Sigmoid colon (tissue), 7 donors: ENCODE results near the gene C18orf63. TPM values are rescaled to one million over a fixed set of nuclear protein-coding genes. Genes with fewer than 3 reads are reported as not detected.

Source experiments
- DNase-seq: peaks from one replicate; pipeline ENCODE4 v3.0.0-alpha.2; 2019
- H3K27ac ChIP-seq, 4 donors: fragments of 200-600 bp; sonication (generic); one replicate each; pipeline ENCODE4 v1.5.1; 2016 to 2019; ENCODE audit warnings: mild to moderate bottlenecking in 1 of 4
- H3K27me3 ChIP-seq, 3 donors: fragments of 200-600 bp; sonication (generic); one replicate each; pipeline ENCODE4 v1.5.1; 2019; ENCODE audit warnings: mild to moderate bottlenecking in 1 of 3
- H3K36me3 ChIP-seq, 4 donors: fragments of 200-600 bp; sonication (generic); one replicate each; pipeline ENCODE4 v1.5.1; 2016 to 2019
- H3K4me1 ChIP-seq, 4 donors: fragments of 200-600 bp; sonication (generic); one replicate each; pipeline ENCODE4 v1.5.1; 2017 to 2019
- H3K4me3 ChIP-seq, 4 donors: fragments of 200-600 bp; sonication (generic); one replicate each; pipeline ENCODE4 v1.5.1; 2017 to 2019; ENCODE audit warnings: mild to moderate bottlenecking in 2 of 4, moderate library complexity in 1 of 4
- H3K9me3 ChIP-seq, 4 donors: fragments of 200-600 bp in 3 of 4; sonication (generic) in 3 of 4; one replicate each; pipeline versions ENCODE4 v1.5.1 to v1.6.1; 2013 to 2019
- CTCF ChIP-seq, 4 experiments: fragments of 450-650 bp in 3 of 4; fragments of 200-600 bp in 1 of 4; IDR thresholded peaks; one replicate each; pipeline ENCODE4 v1.5.1; 2016 to 2019; ENCODE audit warnings: antibody characterized with exemption in 4 of 4, mild to moderate bottlenecking in 3 of 4, moderate library complexity in 2 of 4
- EP300 ChIP-seq, 4 donors: sonication (generic); formaldehyde crosslinking; IDR thresholded peaks; one replicate each; pipeline ENCODE4 v1.6.1; 2017; ENCODE audit warnings: antibody characterized with exemption in 4 of 4
- POLR2A ChIP-seq, 2 donors: fragments of 450-650 bp; IDR thresholded peaks; one replicate each; pipeline ENCODE4 v1.6.1; 2016; ENCODE audit warnings: antibody characterized with exemption in 2 of 2, mild to moderate bottlenecking in 2 of 2, moderate library complexity in 2 of 2
- POLR2AphosphoS5 ChIP-seq, 4 donors: sonication (generic); formaldehyde crosslinking; IDR thresholded peaks; one replicate each; pipeline ENCODE4 v1.6.1; 2017; ENCODE audit warnings: antibody characterized with exemption in 4 of 4
- WGBS, 2 donors: extraction: QIAGEN DNeasy Blood & Tissue Kit; methylation state at CpG; one replicate each; pipeline ENCODE4 v1.1.7; 2013; 5-methylcytosine and 5-hydroxymethylcytosine counted together
- intact Hi-C: fragments of 100-400 bp; cut with DNase I; formaldehyde crosslinking; loops from one replicate; pipeline ENCODE4 v1.15.1; 2023
- polyA plus RNA-seq, 3 donors: library from polyadenylated mRNA; stranded (reverse); fragments of 200-250 nt; gene quantifications; one replicate each; pipeline ENCODE4 v1.2.3, GENCODE V29; 2013
- total RNA-seq, 4 donors: library from RNA; depleted of rRNA; stranded (reverse); fragments of >200 nt; gene quantifications; one replicate each; pipeline ENCODE4 v1.1.0, GENCODE V29; 2016
- donor health status: healthy with polysubstance abuse.
- donor health status: Bipolar disorder and iron deficiency.
- donor health status: healthy.

Gene C18orf63
- total RNA-seq (not detected), polyA plus RNA-seq (not detected)

- Histone ChIP-seq H3K36me3 (no peaks in the 10 kb centered on the region), H3K27ac (peak within 1 kb of the TSS in 1 of 4 donors; percentile 41), H3K4me1 (peaks cover 0 to 23% (median 16%) of the 10 kb centered on the region in 4 donors), H3K4me3 (no peak within 1 kb of the TSS), H3K27me3 (no peaks in the 10 kb centered on the region), H3K9me3 (no peaks in the 10 kb centered on the region)
- WGBS, 2 donors = 94 to 96% methylated on average over 51 of the region's 51 CpGs
- no peak for TF ChIP-seq CTCF (IDR thresholded peaks at IDR 0.05)
- no peak for TF ChIP-seq POLR2AphosphoS5 (IDR thresholded peaks at IDR 0.05)
- TF ChIP-seq EP300 (IDR thresholded peaks at IDR 0.05) = no peak
- TF ChIP-seq POLR2A (IDR thresholded peaks at IDR 0.05) = no peak
- DNase-seq = no peak
- intact Hi-C loops = no loop called here
Observed at GRCh38 chr18:74315464-74316256, at the start of gene C18orf63. Gene C18orf63, plus strand, starts transcription at chr18:74315839. Its CDS starts 2,027 bp downstream, at chr18:74317866.

- H3K27ac ChIP-seq = no peak overlapping the region
- no peak for DNase-seq
- 70% methylated on average over 9 of the region's 9 CpGs for WGBS, 2 donors
- peaks cover 0 to 38% (median 21%) of the 10 kb centered on the region in 4 donors for H3K4me1 ChIP-seq
- no peaks in the 10 kb centered on the region for H3K27me3 ChIP-seq
- intact Hi-C loops = no loop called here
- no peak overlapping the region for H3K4me3 ChIP-seq
- TF ChIP-seq CTCF (IDR thresholded peaks at IDR 0.05) (no peak), POLR2AphosphoS5 (IDR thresholded peaks at IDR 0.05) (no peak), POLR2A (IDR thresholded peaks at IDR 0.05) (no peak), EP300 (IDR thresholded peaks at IDR 0.05) (no peak)
- H3K36me3 ChIP-seq = peaks cover 3 to 31% (median 4%) of the 10 kb centered on the region in 4 donors
- H3K9me3 ChIP-seq = no peaks in the 10 kb centered on the region
Observed at GRCh38 chr18:74266161-74266560, 49.5 kb upstream of the C18orf63 start.

- Histone ChIP-seq H3K27me3 (no peaks in the 10 kb centered on the region), H3K4me1 (peaks cover 0 to 55% (median 28%) of the 10 kb centered on the region in 4 donors), H3K27ac (no peak overlapping the region), H3K9me3 (no peaks in the 10 kb centered on the region), H3K36me3 (peaks cover 0 to 11% (median 0%) of the 10 kb centered on the region in 4 donors), H3K4me3 (no peak overlapping the region)
- whole genome bisulfite sequencing, 2 donors = 94 to 96% methylated on average over 7 of the region's 7 CpGs
- TF ChIP-seq POLR2AphosphoS5 (IDR thresholded peaks at IDR 0.05) = no peak
- no peak for TF ChIP-seq CTCF (IDR thresholded peaks at IDR 0.05)
- no peak for TF ChIP-seq POLR2A (IDR thresholded peaks at IDR 0.05)
- no peak for TF ChIP-seq EP300 (IDR thresholded peaks at IDR 0.05)
- intact Hi-C loops = no loop called here
- no peak for DNase-seq
Observed at GRCh38 chr18:74268175-74268574, 47.5 kb upstream of the C18orf63 start.

GRCh38 chr18:74268933-74269620 lies 46.6 kb upstream of the C18orf63 start:
- 62 to 77% methylated on average over 11 of the region's 11 CpGs for WGBS, 2 donors
- TF ChIP-seq CTCF (IDR thresholded peaks at IDR 0.05) (no peak), EP300 (IDR thresholded peaks at IDR 0.05) (no peak)

More at GRCh38 chr18:74268933-74269620, 46.6 kb upstream of the C18orf63 start:
- Histone ChIP-seq H3K27me3 (no peaks in the 10 kb centered on the region), H3K9me3 (no peaks in the 10 kb centered on the region), H3K4me1 (peaks cover 0 to 64% (median 36%) of the 10 kb centered on the region in 4 donors), H3K4me3 (no peak overlapping the region), H3K36me3 (peaks cover 0 to 9% (median 0%) of the 10 kb centered on the region in 4 donors), H3K27ac (peak overlapping the region in 1 of 4 donors; percentile 14)
- DNase-seq = no peak
- intact Hi-C loops = no loop called here
